Osteocyte (in vitro differentiated cells): ENCODE measurements around the gene ATCAY. TPM values are rescaled to one million over a fixed set of nuclear protein-coding genes. Genes with fewer than 3 reads are reported as not detected.

ENCODE experiments used
- DNase-seq: peaks from one replicate; pipeline ENCODE4 v3.0.0; 2021; ENCODE audit warnings: mixed read lengths; ENCODE audit not compliant: unreplicated experiment; ENCODE audit errors: extremely low spot score
- H3K27ac Mint-ChIP-seq: one replicate; pipeline ENCODE4 v1.8.0; 2021; ENCODE audit warnings: mild to moderate bottlenecking, mixed read lengths; ENCODE audit not compliant: unreplicated experiment
- H3K27me3 Mint-ChIP-seq: one replicate; pipeline ENCODE4 v1.8.0; 2021; ENCODE audit warnings: mixed read lengths; ENCODE audit not compliant: unreplicated experiment
- H3K36me3 Mint-ChIP-seq: one replicate; pipeline ENCODE4 v1.8.0; 2021; ENCODE audit warnings: mixed read lengths; ENCODE audit not compliant: unreplicated experiment
- H3K4me1 Mint-ChIP-seq: one replicate; pipeline ENCODE4 v1.8.0; 2021; ENCODE audit warnings: mixed read lengths; ENCODE audit not compliant: unreplicated experiment
- H3K4me3 Mint-ChIP-seq: one replicate; pipeline ENCODE4 v1.8.0; 2021; ENCODE audit warnings: mild to moderate bottlenecking, moderate library complexity, mixed read lengths; ENCODE audit not compliant: unreplicated experiment
- H3K9me3 Mint-ChIP-seq: one replicate; pipeline ENCODE4 v1.8.0; 2021; ENCODE audit warnings: mixed read lengths; ENCODE audit not compliant: unreplicated experiment
- total RNA-seq: library from RNA; stranded (reverse); gene quantifications from 2 replicates; pipeline ENCODE4 v1.2.1, GENCODE V29; 2021
- TF ChIP-seq, protein P1 (sequence below): fragments of 200-600 bp; sonication (generic); IDR thresholded peaks from 2 replicates; pipeline ENCODE4 v1.5.0; 2021; ENCODE audit warnings: antibody characterized with exemption, mild to moderate bottlenecking, moderate library complexity

Gene ATCAY
- total RNA-seq, 1 donor from 2014 or later, result not detected

DNA sequence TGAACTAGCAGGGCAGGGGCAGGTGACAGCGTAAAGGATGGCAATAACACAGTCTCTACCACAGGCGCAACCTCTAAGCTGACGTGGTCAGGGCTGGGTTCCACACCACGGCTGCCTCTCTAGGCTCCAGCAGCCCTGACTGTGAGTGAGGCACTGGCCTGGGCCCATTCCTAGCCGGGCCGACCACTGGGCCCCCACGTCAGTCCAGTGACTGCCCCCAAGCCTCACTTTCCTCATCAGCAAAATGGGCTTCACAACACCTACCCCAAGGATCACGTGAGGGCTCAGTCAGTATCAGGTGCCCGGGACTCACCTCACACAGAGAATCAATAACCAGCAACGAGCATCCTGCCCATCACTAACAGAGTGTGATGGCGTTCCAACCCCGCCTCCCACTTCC, 16.8 kb upstream of the ATCAY start:
- Mint-ChIP-seq H3K4me1 (no peaks in the 10 kb centered on the region), H3K27me3 (peaks cover 62% of the 10 kb centered on the region), H3K27ac (no peak overlapping the region), H3K9me3 (no peaks in the 10 kb centered on the region), H3K4me3 (no peak overlapping the region), H3K36me3 (no peaks in the 10 kb centered on the region)
- TF ChIP-seq, protein P1, sequence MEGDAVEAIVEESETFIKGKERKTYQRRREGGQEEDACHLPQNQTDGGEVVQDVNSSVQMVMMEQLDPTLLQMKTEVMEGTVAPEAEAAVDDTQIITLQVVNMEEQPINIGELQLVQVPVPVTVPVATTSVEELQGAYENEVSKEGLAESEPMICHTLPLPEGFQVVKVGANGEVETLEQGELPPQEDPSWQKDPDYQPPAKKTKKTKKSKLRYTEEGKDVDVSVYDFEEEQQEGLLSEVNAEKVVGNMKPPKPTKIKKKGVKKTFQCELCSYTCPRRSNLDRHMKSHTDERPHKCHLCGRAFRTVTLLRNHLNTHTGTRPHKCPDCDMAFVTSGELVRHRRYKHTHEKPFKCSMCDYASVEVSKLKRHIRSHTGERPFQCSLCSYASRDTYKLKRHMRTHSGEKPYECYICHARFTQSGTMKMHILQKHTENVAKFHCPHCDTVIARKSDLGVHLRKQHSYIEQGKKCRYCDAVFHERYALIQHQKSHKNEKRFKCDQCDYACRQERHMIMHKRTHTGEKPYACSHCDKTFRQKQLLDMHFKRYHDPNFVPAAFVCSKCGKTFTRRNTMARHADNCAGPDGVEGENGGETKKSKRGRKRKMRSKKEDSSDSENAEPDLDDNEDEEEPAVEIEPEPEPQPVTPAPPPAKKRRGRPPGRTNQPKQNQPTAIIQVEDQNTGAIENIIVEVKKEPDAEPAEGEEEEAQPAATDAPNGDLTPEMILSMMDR, result no peak
- no peak for DNase-seq

DNA sequence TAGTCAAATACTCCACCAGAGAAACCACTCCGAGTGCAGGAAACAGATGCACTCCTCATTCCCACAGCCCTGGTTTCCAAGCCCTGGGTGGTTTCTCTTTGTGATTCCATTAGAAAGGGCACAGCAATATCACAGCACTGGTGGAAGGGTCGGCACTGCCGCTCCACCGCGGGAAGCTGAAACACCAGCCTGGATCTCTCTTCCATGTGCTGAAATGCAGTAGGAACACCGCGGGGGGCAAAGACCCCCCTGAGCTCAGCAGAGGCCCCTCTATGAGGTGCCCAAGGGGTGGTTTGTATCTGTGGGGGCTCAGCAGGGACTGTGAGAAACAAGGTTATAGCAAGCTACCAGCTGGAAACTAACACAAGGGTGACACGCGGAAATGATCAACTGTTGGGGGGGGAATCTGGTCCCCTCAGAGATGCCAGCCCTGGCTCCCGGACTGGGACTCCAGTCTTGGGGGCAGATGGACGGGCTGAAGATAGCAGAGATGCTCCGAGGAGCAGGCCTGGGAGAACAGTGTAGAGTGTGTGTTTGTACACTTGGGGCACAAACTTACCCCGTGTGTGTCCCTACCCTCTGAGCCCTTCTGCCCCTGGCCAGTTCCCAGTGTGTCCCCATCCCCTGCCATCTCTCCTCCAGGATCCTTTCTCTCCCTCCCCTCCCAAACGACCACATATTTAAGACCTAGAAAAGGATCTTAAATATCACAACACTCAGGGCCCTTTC, 13.4 kb upstream of the ATCAY start:
- TF ChIP-seq, protein P1, result no peak
- no peaks in the 10 kb centered on the region for H3K9me3 Mint-ChIP-seq
- no peak for DNase-seq
- H3K36me3 Mint-ChIP-seq, result peaks cover 3% of the 10 kb centered on the region
- H3K4me3 Mint-ChIP-seq, result no peak overlapping the region
- H3K27me3 Mint-ChIP-seq, result peaks cover 66% of the 10 kb centered on the region
- peaks cover 6% of the 10 kb centered on the region for H3K4me1 Mint-ChIP-seq
- no peak overlapping the region for H3K27ac Mint-ChIP-seq

DNA sequence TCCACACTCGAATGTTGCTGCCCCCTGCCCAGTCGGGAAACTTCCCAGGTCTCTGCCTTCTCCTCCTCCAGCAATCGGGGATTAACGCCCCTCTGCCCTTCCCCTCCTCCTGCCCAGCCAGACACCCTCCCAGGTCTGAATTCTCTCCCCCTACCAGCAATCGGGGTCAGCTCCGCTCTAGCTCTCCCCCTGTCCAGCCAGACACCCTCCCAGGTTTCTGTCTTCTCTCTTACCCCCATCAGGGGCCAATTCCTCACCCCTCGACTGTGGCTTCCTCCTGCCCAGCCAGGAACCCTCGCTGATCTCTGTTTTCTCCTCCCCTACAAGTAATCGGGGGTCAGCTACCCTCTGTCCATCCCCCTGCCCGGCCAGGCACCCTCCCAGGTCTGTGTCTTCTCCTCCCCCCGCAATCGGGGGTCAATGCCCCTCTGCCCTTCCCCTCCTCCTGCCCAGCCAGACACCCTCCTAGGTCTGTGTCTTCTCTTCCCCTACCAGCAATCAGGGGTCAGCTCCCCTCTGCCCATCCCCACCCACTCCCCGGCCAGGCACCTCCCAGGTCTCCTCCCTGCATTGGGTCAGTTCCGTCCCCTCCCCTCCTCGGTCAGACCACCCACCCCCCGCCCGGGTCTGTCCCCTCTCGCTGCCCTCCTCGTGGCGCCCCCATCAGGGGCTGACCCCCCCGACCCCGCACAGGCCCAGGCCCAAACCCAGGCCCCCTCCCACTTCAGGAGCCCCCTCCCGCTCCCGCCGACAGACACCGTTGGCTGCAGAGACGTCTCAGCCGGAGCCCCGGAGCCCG, 12.3 kb upstream of the ATCAY start:
- Mint-ChIP-seq H3K4me3 (no peak overlapping the region), H3K27ac (no peak overlapping the region), H3K27me3 (peaks cover 60% of the 10 kb centered on the region), H3K4me1 (peaks cover 6% of the 10 kb centered on the region), H3K36me3 (peaks cover 3% of the 10 kb centered on the region), H3K9me3 (no peaks in the 10 kb centered on the region)
- no peak for DNase-seq
- TF ChIP-seq, protein P1, result no peak

DNA sequence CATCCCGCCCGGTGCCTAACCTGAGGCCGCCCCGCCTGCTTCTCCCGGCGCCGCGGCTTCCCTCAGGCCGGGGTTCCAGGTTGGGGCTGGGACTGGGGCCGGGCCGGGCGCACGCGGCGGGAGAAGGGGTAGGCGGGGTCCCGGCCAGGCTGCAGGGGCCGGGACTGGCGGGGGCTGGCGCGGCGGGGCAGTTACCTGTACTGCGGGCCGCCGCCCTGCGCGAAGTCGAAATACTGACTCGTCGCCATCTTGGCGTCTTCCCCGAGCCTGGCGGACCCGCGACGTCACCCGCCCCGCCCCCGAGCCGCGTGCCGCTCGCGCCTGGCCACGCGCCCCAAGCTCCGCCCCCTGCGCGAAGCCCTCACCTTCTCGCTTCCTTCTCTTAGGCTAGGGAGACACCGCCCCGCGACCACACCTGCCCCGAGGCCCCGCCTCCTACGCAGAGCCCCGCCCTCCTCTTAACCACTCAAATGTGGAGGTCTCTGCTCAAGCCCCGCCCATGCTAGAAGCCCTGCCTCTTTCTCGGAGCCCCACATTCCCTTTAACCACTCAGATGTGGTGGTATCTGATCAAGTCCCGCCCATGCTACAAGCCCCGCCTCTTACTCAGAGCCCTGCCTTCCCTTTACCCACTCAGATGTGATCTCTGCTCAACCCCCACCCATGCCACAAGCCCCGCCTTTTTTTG, 11.6 kb upstream of the ATCAY start, which contains the start of gene ZFR2:
Gene ZFR2, minus strand, starts transcription at position 269 of the 687 bp plus-strand sequence. Its CDS starts 21 bp downstream, at position 248.
- Mint-ChIP-seq H3K36me3 (peaks cover 3% of the 10 kb centered on the region), H3K4me1 (peaks cover 6% of the 10 kb centered on the region), H3K27ac (no peak within 1 kb of the TSS), H3K27me3 (peaks cover 56% of the 10 kb centered on the region), H3K4me3 (no peak within 1 kb of the TSS), H3K9me3 (no peaks in the 10 kb centered on the region)
- no peak for DNase-seq
- TF ChIP-seq, protein P1, result no peak
